ENCODE data around the gene ACKR3.
A peak's percentile ranks its signal among the peaks of the same experiment; 100 is the strongest.

Gene ACKR3

DNA sequence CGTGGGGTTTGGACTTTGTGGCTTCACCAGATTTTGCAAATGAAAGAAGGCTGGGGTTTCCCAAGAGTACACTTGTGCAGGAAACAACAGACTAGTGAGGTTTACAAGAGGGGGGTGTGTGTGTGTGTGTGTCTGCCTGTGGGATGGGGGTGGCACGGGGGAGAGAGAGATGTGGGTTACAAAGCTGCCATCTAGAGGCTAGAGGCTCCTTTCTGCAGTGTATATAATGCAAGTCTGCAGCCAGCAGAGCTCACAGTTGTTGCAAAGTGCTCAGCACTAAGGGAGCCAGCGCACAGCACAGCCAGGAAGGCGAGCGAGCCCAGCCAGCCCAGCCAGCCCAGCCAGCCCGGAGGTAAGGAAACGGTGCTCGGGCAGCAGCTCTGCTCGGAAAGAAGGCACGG is at the start of gene ACKR3:
Gene ACKR3, plus strand, starts transcription at position 253 of the 401 bp plus-strand sequence. CDS start 10,641 bp downstream, outside the sequence.
- peak; percentile 49 to 50 for DNase-seq (ENCODE audit: low read depth in 2 of 2)

GRCh38 chr2:236521556-236521955 is 48.1 kb upstream of the ACKR3 start:
- no peak for DNase-seq (ENCODE audit: low read depth in 2 of 2)

- DNase-seq (ENCODE audit: low read depth in 2 of 2), result no peak
Measured at GRCh38 chr2:236523249-236523648, 46.4 kb upstream of the ACKR3 start.

DNA sequence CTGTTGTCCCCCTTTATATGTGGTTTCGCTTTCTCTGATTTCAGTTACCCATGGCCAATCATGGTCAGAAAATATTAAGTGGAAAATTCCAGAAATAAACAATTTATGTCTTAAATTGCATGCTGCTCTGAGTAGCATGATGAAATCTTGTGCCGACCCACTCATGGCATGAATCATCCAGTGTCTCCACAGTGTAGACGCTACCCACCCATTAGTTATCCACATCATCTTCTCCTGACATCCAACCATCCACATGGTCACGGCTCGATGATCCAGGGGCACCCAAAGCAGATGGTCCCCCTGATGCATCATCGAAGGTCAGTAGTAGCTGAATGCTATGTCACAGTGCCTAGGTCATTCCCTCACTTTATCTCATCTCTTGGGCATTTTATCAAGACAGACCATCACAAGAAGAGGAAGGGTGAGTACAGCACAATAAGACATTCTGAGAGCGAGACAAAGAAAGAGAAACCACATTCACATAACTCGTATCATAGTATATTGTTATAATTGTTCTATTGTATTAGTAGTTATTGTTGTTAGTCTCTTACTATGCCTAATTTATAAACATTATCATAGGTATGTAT is 44.1 kb upstream of the ACKR3 start:
- no peak for DNase-seq (ENCODE audit: low read depth in 2 of 2)

DNA sequence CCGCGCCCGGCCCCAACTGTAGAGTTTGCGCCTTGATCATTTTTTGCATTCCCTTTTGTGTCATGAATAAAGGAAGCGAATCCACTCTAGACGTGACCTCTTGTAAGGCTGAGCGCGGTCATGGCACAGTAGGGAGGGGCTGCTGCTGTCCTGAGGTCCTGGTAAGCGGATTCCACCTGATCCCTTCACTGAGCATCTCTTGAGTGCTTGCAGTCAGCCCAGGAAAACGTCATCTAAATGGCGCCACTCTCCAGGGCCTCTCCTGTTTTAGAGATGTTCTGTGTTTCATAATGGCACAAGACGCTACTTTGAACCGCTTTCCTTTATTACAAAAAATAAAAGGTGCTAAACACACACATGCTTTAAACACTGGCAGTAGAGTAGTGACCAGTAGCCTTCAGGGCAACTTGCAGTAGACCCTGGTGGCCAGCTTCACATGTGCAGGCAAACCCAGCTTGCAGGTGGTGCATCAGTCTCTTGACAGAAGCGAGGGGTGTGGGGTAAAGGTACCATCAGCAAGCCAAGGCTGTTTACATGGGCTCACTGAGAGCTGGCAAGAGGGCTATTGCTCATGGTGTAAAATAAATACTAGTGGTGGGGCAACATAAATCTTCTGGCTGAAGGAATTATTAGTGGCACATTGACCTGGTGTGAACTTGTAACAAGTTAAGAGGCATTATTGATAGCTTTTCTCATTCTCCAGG is 43.0 kb upstream of the ACKR3 start:
- DNase-seq (ENCODE audit: low read depth in 2 of 2), result no peak

DNA sequence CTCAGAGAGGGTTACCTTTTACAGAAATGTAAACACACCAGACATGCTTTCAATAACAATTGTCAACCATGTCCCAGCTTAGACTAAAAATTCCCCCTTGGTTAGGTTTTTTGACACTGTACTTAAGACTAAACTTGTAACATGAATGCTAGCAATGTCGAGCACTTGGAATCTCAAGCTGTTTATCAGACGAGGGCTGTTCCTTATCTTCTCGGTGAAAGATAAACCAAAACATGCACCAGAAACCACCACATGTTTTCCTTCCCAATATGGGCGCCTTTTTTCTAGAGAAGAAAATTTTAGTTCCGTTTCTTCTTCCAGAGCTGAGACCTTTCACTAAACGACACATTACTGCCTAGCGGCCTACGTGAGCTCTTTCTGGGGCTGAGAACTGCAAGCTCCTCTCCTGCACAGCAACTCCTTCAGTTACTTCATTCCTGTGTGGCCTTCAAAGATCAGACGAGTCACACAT is 42.4 kb upstream of the ACKR3 start:
- DNase-seq (ENCODE audit: low read depth in 2 of 2), result no peak

- DNase-seq (ENCODE audit: low read depth in 2 of 2), result no peak
Measured at GRCh38 chr2:236529606-236530005, 40.0 kb upstream of the ACKR3 start.

DNA sequence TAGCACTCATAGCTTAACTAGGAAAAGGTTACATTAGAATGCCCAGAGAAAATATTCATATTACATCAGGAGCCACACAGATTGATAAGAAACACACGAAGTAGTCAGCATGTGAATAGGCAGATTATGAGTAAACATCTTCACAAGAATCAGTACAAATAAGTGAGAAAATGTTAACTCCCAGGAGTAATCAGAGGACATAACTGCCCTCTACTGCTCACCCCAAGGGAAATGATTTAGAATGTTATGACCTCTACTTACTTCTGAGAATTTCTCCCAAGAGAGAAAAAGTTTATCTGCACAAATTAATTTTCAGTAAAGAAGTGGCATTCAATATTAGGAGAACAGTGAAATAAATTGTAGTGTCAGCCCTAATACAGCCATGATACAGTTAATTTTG is 39.1 kb upstream of the ACKR3 start:
- DNase-seq (ENCODE audit: low read depth in 2 of 2), result no peak

DNA sequence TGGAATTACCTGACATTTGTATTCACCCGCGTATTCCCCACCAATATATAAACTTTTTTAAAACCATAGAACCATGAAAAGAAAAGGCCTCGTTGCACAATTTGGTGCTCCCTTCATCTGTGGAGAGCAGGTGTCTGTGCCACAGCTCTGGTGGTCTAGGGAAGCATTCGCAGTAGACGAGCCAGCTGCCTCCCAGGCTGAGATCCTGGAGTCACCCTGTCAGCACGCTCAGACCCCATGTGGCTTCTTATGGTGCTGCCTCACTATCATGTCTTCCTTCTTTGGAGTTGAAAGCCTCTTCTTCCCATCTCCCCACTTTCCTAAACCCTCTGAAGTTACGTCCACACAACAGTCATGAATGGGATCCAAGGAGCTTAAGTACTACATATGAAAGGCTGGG is 38.4 kb upstream of the ACKR3 start:
- DNase-seq (ENCODE audit: low read depth in 2 of 2), result no peak

DNA sequence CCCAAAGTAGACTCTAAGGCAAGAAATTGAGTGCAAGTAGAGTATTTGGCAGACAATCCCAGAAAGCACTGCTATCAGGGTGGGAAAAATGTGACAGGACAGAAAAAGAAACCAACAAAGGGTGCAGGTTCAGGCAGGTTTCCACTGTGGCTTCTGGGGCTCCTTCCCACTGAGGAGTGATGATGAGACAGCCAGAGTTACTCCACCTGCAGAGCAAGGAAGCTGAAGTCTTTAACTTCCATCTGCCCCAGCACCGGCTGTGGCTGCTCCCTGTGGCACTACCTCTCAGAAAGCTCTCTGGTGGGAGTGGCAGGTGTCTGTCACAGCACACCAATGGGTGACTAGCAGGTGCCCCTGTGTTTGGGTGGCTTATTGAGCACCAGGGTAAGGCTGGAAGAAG is 37.6 kb upstream of the ACKR3 start:
- no peak for DNase-seq (ENCODE audit: low read depth in 2 of 2)

GRCh38 chr2:236533343-236533742 is 36.3 kb upstream of the ACKR3 start:
- no peak for DNase-seq (ENCODE audit: low read depth in 2 of 2)

- DNase-seq (ENCODE audit: low read depth in 2 of 2), result no peak
Measured at GRCh38 chr2:236535024-236535423, 34.6 kb upstream of the ACKR3 start.

- peak in 1 of 2 experiments; percentile 34 for DNase-seq (ENCODE audit: low read depth in 2 of 2)
Measured at GRCh38 chr2:236536727-236537398, 32.8 kb upstream of the ACKR3 start.

DNA sequence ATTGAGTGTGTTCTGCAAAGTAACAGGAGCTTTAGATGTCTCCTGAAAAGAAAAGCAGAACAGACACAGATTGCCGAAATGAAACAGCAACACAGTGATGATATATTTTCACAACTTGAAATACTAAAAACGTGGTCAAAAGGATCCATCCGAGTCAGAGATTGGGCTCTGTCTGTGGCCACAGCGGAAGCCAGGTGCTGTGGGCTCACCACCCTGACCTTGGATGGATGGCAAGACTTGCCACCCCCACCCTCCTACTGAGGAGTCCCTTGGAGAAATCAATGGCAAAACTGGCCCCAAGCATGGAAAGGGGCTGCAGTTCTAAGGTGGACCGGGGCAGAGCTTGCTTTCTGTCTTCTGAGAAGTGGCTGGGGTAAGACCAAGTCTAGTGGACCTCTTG is 31.4 kb upstream of the ACKR3 start:
- DNase-seq (ENCODE audit: low read depth in 2 of 2), result no peak

DNA sequence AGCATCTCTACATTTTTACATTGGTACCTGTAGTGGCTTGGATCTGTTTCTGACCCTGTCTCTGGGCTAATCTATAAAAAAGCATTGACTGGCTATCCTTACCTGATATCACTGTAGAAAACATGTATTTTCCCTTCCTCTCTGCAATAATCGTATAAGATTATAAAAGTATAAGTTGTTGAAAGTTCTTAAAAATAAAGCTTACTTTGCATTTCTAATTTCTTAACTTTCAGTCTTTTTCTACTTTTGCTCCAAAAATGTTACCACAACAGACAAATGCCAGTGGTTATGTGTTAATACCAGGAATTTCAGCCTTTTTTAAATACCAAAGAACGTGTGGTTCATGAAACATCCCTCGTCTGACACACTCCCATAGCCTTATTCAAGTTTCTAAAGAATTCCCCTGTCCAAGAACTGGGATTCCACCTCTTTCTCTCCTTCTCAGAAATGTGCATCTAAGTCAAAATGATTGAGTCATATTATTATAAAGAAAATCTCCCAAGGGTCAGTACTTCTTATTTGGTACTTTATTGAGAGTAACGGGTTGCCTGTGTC is 28.5 kb upstream of the ACKR3 start:
- DNase-seq (ENCODE audit: low read depth in 2 of 2), result no peak

- DNase-seq (ENCODE audit: low read depth in 2 of 2), result no peak
Measured at GRCh38 chr2:236544362-236544761, 25.3 kb upstream of the ACKR3 start.

DNA sequence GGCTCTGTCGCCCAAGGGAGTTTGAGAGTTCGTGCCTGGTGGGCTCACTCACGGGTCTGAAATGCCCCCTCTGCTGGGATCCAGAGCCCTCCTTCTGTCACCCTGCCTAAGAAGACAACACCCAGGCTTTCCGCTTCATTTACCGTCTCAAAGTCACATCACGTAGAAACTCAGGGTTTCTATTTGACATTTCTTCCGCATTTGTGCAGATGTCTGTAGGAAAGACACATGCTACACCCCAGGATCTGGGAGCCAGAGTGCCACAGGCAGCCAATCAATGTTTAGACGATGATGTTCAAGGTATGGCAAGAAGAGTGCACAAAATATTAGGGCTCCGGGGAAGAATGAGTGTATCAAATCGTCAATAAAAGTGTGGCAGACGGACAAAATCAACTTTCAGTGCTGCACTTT is 24.4 kb upstream of the ACKR3 start:
- DNase-seq (ENCODE audit: low read depth in 2 of 2), result no peak

GRCh38 chr2:236545814-236546480 is 23.7 kb upstream of the ACKR3 start:
- DNase-seq (ENCODE audit: low read depth in 2 of 2), result no peak

DNA sequence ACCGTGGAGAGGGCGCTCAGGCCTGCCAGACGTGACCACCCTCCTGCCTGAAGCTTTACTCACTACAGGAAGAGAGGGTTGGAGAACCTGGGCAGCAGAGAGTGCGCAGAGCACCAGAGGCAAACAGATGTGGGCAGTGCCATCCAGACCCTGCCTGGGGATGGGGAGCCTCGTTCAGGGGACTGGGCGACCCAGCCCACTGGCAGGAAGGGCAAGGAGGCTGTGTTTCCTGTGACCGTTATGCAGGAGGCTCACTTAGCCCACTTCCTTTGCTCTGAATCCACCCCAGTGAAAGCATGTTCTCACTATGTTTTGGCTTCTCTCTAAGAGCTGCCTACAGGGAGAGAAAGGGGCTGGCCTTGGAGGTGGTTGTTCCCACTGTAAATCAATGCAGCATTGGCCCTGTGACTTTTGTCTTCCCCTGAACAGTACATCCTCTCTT is 23.0 kb upstream of the ACKR3 start:
- DNase-seq (ENCODE audit: low read depth in 2 of 2), result no peak

GRCh38 chr2:236547725-236548124 is 21.9 kb upstream of the ACKR3 start:
- DNase-seq (ENCODE audit: low read depth in 2 of 2), result no peak

- DNase-seq (ENCODE audit: low read depth in 2 of 2), result no peak
Measured at GRCh38 chr2:236548179-236548921, 21.3 kb upstream of the ACKR3 start.
